HG03196 (cell line): Measurements from ENCODE around the gene RIMKLA.

Experiments
- ATAC-seq: cut with Tn5 transposase; IDR thresholded peaks from one replicate; pipeline ENCODE4 v1.9.1; 2021; ENCODE audit not compliant: unreplicated experiment

RIMKLA gene, protein sequence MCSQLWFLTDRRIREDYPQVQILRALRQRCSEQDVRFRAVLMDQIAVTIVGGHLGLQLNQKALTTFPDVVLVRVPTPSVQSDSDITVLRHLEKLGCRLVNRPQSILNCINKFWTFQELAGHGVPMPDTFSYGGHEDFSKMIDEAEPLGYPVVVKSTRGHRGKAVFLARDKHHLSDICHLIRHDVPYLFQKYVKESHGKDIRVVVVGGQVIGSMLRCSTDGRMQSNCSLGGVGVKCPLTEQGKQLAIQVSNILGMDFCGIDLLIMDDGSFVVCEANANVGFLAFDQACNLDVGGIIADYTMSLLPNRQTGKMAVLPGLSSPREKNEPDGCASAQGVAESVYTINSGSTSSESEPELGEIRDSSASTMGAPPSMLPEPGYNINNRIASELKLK

DNA sequence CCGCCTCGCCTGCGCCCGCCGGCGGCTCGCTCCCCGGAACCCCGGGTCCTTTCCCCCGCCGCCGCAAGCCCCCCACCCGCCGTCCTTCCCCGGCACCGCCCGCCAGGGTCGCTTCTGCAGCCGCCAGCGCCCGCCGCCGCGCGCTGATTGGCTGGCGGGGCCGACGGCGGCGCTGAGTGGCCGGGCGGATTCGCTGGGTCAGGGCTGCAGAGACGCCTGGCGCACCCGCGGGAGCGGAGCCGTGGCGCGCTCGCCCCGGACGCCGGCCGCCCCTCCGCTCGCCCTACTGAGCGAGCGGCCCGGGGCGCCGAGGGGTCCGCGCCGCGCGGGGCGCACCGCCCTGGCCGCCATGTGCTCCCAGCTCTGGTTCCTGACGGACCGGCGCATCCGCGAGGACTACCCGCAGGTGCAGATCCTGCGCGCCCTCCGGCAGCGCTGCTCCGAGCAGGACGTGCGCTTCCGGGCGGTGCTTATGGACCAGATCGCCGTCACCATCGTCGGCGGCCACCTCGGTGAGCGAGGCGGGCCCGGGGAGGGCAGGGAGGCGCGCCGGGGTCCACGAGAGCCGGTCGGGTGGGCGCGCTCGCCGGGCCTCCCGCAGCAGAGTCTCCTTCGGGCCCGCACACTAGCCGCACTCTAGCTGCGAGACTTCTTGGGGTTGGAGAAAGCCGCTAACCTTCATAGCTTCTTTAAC lies at the start of gene RIMKLA:
TSS of gene RIMKLA (plus strand) at position 207 of the 694 bp plus-strand sequence. CDS start at position 350, 143 bp downstream.
- peak; percentile 82 for ATAC-seq

DNA sequence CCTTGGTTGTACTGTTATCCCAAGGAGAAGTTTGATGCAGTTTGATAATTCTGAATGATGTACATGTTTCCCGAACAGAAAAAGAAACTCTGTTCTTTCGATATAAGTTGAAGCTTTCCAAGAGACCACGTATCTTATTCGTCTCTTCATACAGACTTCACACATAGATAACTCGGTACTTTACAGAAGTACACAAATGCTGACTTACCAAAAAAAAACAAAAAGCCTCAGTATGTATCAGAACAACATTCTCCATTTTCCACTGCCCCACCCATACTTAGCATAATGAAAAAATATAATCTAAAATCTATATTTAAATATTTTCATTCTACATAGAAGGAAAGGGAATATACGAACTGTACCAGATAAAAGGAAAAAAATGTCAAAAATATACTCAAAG lies 47.7 kb upstream of the RIMKLA start:
- ATAC-seq, result no peak

DNA sequence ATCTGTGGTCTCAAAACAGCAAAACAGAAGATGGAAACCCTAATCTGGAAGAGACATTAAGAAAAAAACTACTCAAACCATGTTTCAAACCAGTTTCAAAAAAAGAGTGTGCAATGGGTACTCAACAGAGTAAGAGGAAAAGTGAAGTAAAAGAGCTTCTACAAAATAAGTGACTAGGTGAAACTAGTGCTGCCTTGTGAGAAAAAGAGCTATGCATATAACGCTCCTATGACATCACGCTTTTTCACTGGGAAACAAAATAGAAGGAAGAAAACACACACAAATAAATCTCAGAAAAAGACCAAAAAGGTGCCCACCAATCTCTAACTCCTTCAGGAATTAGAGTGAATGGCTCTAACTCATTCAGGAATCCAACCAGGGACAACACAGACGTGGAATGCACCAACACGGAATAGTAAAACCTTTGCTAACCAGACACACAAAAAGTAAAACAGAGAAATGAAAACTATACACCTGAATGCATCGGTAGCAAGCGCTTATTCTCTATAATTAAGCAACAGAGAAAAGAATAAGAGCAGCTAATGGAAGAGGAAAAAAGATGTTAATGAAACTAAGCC lies 46.8 kb upstream of the RIMKLA start:
- ATAC-seq, result no peak

DNA sequence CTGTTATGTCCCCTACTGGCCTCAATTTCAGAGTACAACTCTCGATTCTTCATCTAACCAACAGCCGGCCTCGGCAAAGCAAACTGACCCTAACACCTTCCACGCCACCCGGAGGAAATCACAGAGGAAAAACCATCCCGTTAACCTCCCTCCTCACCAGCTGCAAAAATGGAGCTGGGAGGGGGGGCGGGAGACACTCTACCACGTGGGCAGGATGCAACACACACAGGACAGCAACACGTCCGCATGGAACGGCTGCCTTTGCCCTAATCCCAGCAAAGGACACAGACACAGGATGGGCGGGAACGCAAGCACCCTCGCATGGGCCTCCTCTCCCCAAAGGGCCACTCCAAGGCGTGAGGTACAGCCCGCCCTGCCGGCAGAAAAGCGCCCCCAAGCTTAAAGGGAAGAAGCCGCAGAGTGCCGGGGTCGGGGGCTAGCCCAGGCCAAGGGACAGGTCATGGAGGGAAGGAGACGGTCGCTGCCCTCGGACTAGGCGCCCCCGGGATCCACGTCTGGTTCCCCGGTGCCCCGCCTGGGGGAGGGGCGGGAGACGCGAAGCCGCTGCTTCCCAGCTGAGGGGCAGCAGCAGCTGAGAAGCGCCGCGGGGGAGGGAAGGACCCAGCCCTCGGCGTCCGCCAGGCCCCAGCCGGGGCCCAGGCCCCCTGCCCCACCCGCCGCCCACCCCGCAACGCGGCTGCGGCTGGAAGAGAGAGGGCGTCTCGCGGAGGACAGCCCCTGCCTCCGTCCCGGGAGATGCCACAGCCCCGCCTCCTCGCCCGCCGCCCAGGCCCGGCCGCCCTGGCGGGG lies 46.1 kb upstream of the RIMKLA start:
- ATAC-seq, result peak; percentile 47

DNA sequence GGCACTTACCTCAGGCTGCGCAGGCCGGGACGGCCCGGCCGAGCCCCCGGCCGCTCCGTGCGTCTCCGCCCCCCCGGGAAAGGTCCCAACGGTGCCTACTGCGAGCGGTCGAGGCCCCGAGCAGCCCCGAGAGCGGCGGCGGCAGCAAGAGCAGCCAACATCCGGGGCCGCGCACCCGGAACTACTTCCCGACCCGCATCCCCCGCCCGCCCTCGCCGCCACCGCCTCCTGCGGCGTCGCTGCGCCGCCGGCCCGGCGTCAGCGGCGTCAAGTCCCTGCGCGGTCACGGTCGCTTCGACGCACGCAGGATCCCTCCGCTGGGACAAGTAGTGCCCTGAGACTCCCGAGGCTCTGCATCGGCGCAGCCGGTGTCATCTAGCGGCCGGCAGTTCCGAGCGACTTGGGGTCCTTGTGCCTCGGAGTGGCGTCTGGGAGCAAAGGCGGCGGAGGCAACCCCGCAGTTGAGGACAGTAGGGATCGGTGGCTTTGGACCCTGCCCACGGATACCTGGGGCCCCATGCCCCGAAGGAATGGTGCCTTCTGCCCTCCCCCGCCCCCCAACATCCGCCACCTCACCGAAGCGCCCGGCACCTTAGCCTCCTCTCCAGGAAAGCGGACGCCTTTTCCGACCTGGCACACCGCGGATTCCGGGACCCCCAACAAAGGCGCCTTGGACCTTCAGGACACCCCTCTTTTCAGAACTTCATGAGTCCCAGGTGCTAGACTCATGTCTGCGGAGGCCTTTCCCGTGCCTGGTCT lies 45.4 kb upstream of the RIMKLA start, which contains the start of gene FOXJ3:
TSS of gene FOXJ3 (minus strand) at position 186 of the 759 bp plus-strand sequence. CDS start 24,142 bp downstream, outside the sequence.
- ATAC-seq, result peak; percentile 67

DNA sequence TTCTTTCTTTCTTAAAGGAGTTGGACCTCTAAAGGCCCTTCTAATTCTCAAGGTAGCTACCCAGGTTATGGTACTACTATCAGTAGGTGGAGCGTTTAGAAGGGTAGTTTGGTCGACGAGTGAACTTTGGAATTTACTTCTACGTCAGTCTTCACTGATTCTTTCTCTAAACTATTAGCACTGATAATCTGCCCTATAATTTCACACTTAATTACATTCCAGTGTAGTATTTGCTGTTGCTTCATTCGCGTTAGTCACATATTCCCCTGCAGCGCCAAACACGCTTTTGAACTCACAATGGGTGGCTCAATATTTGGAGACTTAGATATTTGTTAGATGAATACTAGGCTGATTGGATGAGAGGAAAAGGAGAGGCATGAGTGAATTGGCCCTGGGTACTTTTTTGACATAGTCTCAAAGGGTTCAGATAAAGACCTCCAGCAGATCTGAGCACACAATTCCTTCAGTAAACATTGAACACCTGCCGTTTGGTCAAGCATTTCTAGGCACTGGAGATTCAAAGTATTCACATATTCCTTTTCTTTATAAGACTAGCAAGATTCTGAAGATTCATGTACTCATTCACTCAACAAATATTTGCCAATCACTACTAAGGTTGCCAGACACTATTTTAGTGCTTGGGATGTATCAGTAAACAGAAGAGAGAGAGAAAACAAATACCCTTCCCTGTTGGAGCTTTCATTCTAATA lies 44.6 kb upstream of the RIMKLA start:
- no peak for ATAC-seq

DNA sequence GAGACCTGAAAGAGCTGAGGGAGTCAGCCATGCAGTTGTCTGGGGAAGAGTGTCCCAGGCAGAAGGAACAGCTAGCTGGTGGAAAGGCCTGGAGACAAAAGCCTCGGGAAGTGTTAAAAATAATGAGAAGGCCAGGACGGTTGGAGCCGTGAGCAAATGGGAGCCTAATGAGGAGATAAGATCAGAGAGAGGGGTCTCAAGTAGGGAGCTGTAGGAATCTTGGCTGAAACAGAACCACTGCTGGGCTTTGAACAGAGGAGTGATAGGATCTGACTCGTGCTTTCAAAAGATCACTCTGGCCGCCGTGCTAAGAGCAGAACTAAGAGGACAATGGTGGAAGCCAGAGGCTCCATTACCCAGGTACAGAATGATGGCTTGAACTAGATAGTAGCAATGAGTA lies 43.6 kb upstream of the RIMKLA start:
- ATAC-seq, result no peak

DNA sequence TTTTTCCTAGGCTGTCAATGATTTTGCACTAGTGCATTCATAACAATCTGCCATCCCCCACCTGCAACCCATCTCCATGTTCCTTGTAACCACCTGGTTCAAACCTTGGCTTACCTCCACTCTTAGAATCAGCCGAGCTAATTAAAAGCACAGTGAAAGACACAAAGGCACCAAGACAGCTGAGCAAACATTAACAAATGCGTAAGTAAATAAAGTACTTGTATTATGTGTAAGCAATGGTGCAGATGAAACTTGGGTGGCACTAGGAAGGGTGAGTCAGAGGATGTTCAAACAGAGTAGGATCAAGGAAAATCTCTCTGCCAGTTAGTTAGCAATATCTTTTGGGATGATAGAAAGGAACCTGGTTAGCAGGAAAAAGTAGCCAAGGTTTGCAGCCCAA lies 40.5 kb upstream of the RIMKLA start:
- ATAC-seq, result no peak

DNA sequence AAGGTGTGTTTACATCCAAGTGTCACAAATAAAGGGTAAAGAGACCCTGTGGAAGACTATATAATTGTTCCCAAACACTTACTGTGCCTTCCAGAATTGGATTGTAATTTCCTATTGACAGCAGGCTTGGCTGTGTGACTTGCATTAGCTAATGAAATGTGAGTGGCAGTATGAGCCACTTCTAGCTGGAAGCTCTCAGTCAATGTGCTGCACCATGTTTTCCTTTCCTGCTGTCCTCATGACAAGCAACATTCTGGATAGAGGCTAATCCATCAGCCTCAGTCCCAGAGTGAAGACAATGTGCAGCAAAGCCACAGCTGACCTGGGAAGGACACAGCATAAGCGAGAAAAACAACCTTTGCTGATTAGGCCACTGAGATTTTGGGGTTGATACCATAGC lies 39.7 kb upstream of the RIMKLA start:
- ATAC-seq, result no peak

DNA sequence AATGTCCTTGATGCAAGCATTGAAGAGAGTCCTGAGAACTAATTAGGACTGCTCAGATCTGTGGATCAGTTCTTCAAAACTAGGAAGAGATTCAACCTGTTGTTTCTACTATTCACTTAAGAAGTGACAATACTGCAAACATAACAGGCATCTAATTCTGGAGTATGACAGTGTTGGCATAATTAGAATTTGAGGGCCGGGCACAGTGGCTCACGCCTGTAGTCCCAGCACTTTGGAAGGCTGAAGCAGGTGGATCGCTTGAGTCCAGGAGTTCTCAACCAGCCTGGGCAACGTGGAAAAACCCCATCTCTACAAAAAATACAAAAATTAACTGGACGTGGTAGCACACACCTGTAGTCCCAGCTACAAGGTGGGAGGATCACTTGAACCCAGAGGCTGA lies 37.5 kb upstream of the RIMKLA start:
- no peak for ATAC-seq

DNA sequence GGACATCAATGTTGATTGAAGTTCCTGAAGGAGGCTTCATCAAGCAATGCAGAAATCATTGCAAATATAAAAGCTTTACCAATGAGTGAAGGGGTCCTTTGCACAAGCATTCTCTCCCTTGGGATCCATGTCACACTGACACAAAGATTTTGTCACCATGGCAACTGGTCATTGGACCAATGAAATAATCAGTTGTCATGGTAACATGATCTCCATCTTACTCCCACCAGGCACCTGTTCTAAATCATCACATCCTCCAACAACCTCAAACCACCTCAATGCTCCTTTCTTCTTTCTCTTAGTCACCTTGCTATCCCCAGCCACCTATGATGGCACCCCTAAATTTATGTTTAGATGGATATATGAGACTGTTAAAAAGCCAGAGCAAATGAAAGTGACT lies 32.1 kb upstream of the RIMKLA start:
- ATAC-seq, result no peak

DNA sequence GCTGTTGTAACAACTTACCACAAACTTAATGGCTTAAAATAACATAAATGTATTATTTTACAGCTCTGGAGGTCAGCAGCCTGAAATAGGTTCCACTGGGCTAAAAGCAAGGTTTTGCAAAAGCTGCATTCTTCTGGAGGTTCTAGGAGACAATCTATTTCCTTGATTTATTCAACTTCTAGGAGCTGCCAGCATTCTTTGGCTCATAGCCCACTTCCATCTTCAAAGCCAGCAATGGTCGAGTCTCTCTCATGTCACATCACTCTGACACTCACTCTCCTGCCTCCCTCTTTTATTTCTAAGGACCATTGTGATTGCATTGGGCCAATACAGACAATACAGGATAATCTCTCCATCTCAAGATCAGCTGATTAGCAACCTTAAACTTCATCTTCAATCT lies 30.5 kb upstream of the RIMKLA start:
- ATAC-seq, result no peak

DNA sequence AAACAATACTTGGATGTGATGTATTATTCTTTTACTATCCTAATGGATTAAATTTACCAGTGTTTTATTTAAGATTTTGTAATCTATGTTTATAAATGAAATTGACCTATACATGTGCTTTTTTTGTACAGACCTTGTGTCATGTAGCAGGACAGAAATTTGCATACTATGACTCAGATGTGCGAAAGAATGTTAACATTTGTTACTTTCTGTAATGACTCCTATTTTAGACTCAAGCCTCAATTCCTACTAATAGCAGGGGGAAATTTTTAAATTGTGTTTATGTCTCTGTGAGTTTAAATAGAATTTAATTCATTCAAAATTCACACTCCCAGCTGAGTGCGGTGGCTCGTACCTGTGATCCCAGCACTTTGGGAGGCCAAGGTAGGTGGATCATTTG lies 21.8 kb upstream of the RIMKLA start:
- no peak for ATAC-seq

DNA sequence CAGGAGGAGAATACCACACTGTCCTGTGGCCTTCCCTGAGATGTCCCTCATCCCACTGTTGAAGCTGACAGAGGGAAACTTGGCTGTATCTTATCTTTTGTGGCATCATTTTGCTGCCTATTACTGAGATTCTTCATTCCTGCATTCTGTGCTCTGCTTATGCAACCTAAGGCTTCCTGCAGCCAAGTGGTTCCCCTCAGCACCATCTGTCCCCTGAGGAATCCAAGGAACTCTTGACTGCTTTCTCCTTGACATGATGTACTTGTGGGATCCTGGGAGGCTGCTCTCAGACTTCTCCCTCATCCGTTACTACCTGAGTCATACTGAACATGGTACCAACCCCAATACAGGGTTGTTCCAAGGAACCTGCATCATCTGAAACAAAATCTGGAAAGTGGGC lies 21.1 kb upstream of the RIMKLA start:
- no peak for ATAC-seq

DNA sequence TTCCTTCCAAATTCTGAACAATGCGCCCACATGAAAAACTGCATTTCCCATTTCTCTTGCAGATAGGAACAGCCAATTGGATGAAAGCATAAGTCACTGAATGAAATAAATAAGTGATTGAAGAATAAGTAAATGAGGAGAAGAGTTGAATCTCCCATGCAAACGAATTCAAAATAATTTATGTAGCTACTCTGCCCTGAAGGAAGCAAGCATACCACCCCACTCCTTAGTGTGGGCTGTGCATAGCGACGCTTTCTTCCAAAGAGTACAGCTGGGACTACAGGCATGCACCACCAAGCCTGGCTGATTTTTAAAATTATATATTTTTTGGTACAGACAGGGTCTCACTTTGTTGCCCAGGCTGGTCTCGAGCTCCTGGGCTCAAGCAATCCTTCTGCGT lies 16.5 kb upstream of the RIMKLA start:
- no peak for ATAC-seq

DNA sequence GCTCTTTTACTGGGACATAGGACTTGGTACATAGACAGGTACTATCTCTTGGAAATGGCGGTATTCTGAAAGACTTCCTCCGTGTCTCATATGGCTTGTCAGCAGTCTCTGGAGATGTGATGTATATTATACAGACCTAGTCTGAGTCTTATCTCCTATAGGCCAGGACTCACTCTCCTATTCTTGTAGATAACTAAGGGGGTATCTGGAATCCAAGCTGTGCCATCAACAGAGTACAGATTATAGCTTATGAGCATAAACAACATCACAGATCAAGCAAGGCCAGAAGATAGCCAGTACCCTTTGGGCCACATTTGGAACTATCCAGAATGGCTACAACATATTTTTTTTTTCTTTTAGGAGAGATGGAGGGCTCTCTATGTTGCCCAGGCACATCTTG lies 16.1 kb upstream of the RIMKLA start:
- no peak for ATAC-seq

DNA sequence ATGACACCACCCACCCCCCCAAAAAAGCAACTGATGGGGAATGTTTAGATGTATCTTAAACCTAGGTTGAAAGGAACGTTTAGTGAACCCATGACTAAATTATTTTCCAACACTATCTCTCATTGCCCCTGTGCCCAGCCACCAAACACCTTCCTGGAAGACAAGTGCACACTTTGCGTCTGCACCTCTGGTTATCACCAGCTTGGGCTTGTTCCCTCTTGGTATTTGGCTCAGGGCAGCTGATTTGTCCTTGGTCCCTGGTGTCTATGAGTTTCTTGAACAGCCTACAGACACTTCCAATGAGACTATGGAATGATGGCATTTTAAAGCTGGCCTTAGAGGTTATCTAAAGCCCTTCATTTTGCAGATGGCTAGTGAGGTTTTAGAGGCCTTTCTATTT lies 15.5 kb upstream of the RIMKLA start:
- no peak for ATAC-seq

DNA sequence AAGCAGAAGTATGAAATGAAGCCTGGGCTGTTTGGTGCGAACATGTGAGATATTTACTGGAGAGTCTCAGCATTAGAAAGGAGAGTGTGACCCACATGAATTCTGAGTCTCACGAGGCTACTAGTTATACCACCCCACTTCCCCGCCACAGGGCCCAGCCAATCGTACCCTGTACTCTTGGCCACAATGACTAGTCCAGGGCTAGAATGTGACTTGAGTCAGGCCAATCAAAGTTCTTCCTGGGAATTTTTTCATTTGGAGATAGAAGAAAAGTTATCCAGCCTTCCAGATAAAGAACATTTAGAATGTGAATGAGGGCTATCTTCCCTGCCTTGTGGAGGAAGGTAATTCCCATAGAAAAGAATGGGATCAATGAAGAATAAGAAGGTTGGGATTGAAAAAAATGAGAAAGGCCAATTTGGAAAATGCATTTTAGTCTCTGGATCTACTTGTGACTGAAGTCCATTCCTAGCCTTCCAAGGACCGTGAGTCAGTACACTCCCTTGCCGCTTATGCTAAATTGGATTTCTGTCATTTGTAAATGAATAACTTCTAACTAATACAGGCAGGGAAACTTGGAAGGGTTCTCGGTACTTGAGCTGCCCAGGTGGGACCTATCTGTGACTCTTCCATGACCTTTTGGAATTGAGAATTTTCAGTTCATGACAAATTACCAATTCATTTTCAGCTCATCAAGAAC lies 12.3 kb upstream of the RIMKLA start:
- no peak for ATAC-seq

DNA sequence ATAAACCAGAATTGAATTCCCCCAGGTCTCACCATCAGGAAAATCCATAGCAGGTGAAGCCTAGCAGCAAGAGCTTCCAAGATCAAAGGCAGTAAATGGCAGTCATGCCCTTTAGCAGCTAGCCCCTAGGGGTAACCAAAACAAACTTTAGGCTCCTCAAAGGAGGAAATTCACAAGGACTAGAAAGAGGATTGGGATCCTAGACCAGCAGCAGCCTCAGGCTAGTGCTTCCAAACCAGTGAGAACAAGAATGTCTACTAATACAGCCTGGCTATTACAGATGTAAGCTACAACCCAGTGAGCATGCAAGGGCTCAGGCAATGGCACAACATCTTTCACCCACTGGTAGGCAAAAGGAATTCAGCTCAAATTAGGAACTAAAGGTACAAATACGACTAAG lies 11.1 kb upstream of the RIMKLA start:
- no peak for ATAC-seq
